GM19240 (cell line): Measurements from ENCODE around the gene MYLK4.

Source experiments
- DNase-seq: peaks from one replicate; pipeline ENCODE4 v3.0.0; 2011; ENCODE audit warnings: low spot score; ENCODE audit not compliant: insufficient read length

Gene MYLK4

DNA sequence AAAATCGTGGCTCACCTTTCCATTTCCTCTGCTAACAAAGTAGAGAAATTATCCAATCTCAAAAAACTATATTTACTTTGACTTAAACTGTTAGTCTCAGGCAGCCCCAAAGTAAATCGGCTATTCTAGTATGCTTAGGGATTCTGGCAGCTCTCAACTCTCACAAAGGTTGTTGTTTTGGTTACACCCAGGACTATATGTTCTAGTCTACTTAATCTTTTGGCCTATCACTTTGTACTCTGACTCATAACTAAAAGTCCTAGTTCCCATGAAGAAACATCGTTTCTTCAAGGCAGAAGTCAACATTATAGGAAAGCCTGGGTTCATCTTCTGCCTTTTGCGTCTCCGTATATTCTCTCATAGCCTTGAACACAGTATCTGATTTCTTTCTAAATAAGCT is 42.3 kb downstream of the MYLK4 start:
- DNase-seq = no peak

GRCh38 chr6:2706558-2706957 is 44.2 kb downstream of the MYLK4 start:
- no peak for DNase-seq

DNA sequence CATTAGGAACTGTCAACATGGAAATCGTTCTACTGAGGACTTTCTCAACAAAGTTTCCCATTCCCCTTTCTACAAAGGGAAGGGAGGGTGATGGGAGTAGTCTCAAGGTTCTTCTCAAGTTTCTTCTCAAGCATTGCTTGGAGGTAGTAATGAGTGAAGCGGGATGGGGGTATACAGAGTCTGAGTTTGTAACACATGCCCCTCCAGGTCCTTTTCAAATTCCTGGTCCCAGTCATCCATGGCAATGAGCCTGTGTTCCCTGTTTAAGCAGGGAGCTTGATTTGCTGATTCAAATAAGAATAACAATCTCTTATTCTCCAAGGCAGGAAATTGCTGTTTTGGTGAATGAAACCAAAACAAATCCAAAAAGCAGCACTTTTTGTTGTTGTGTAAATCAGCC is 45.5 kb downstream of the MYLK4 start:
- DNase-seq = no peak

- DNase-seq = no peak
Measured at GRCh38 chr6:2697291-2697690, 53.4 kb downstream of the MYLK4 start.

- no peak for DNase-seq
Measured at GRCh38 chr6:2695454-2696095, 55.1 kb downstream of the MYLK4 start.

DNA sequence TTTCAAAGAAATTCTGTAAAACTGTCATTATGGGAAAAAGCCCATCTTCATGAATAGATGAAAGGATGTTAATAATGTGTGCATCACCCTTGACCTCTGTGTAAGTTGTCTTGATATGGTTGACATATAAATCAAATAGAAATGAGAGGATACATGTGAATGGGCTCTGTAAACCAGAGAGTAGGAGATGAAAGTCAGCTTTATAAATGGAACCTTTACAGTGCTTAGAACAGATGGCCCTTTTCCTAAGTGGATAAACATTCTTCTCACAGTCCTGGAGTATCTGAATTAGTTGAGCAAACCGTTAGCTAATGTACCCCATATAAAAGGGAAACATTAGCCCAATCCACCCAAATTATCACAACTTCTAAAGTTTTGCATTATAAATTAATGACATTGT is 57.5 kb downstream of the MYLK4 start:
- no peak for DNase-seq

- DNase-seq = no peak
Measured at GRCh38 chr6:2688401-2689064, 62.2 kb downstream of the MYLK4 start.

- no peak for DNase-seq
Measured at GRCh38 chr6:2687456-2687855, 63.3 kb downstream of the MYLK4 start.

- no peak for DNase-seq
Measured at GRCh38 chr6:2686515-2686914, 64.2 kb downstream of the MYLK4 start.

- DNase-seq = no peak
Measured at GRCh38 chr6:2684766-2685754, 65.7 kb downstream of the MYLK4 start.

DNA sequence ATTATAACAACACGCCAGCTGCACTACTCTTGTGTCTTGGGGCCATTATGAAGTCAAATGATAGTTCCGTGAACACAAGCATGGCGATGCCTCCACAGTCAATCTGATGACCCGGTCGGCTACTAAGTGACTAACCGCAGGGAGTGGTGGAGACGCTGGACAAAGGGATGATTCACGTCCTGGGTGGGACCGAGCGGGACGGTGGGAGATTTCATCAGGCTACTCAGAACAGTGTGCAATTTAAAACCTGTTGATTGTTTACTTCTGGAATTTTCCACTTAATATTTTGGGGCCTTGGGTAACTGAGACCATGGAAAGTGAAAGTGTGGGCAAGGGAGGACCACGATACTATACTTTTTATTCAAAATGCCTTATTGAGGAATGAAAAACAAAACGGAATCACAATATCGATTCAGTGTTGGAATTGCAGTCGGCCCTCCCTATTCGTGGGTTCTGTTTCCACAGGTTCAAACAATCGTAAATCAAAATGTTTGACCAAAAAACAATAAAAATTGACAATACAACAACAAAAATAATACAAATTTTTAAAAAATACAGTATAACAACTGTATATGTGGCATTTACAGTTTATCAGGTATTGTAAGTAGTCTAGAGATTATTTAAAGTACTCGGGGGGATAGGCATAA is 66.5 kb downstream of the MYLK4 start:
- no peak for DNase-seq

- no peak for DNase-seq
Measured at GRCh38 chr6:2680264-2680922, 70.3 kb downstream of the MYLK4 start.

- no peak for DNase-seq
Measured at GRCh38 chr6:2677080-2677593, 73.6 kb downstream of the MYLK4 start.

DNA sequence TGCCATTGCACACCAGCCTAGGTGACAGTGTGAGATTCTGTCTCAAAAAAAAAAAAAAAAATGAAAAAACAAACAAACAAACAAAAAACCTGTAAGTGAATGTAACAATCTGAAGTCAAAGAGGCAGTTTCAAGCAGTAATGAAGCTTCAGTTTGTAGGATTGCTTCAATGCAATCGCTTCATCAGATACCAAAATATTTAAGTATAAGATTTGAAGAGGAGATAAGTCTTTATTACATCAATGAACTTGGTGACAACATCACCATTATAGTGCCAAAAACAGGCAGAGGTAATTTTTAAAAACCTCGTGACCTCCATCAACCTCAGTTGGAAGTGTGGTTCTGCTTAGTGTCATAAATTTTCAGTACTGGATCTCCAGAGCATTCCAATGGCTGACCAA is 74.7 kb downstream of the MYLK4 start:
- DNase-seq = no peak

DNA sequence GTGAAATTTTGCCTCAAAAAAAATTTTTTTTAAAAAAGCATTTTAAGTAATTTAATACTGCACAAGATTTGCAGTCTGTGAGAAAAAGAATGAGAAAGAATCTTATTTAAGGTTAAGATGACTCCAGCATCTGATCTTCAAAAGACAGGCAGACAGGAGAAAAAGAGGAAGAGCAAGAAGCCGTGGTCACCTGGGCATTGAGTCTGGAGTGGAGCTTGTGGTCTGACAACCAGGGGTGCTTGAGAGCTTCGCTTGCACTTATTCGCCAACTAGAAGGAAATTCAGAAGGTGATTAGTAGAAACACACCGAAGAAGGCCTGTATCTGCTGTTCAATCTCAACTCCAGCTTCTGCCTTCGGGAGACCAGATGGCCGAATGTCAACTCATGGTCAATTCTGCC is 75.9 kb downstream of the MYLK4 start:
- DNase-seq = no peak

DNA sequence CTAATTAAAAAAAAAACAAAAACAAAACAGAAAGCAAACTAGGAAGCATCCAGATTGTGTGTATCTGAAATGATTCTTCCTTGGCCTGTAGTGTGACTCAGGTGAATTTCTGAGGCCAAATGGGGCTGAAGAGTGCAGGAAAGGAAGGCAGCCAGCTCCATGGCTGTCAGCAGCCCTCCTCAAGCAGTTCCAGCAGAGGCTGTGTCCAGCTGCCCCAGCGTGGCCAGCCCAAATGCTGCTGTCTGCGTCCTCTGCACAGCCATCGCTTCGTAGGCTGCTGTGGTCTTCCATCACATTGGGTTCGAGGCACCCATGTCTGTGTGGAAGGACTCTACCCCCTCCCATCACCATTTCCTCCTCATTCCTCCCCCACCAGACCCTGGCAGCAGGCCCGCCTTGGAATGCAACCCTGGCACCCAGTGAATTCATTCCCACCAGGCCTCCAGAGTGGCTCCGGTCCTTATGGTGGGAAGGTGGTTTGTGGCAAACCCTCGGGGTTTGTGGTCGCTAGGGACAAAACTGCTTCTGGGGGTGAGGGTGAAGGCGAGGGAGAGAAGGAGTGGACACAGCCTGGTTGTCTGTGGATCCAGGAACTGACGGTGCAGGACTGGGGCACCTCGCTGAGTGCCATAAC is 81.5 kb downstream of the MYLK4 start:
- DNase-seq = no peak

DNA sequence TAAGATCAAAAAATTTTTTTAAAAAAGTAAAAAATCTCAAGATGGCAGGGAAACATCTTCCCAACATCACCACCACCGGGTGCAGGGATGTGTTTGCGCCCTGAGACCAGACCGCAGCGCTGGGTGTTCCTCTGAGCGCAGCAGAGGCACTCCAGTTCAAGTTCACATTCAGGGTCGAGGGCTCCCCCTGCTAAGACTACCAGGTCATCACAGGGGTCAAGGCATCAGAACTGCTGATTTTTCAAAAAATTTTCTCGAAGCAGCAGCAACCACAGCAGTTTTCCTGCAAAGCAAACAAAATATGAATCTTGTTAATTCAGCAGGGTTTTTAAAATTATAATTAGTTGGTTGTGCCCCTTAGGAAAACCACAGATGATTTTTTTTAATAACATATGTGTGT is 83.1 kb downstream of the MYLK4 start:
- DNase-seq = no peak

DNA sequence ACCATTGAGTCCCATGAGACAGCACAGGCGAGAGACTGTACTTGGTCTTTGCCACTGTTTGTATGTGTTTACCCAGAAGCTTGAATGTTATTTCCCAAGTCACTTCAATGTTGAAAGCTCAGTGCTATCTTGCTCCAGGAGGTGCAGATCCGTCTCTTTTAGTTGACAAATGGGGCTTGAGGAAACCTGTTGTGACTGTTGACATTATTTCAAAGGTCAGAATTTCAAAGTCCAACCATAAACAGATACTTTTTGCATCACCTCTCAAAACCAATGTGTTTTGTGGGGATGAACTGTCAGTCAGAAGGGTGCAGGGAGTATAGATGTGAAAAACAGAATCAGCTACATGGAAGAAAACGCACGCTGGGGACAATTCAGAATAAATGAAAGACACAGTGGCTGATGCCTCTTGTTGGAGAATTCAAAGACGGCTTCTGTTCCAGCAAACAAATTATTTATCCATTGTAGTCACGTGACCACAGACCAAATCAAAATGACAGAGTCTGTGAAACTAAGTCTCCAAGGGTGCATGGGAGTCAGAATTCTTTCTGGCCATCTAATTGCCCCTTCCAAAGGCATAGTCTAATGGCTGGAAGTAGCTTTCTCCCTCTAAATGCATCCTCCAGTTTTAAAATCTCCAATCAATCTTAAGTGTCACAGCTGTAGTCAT is 83.7 kb downstream of the MYLK4 start:
- DNase-seq = no peak

GRCh38 chr6:2665146-2666070 is 85.3 kb downstream of the MYLK4 start:
- DNase-seq = no peak
